CD4-positive, alpha-beta memory T cell (primary cell): ENCODE data around the gene ANKS3. TPM values are rescaled to one million over a fixed set of nuclear protein-coding genes. Genes with fewer than 3 reads are reported as not detected.
"Not testable (repeated sequence)": the region's sequence is repeated elsewhere in the genome, so short reads cannot be mapped to it uniquely, and the experiment has no call there.

Experiments used
- CTCF ChIA-PET: fragments of 350-600 bp; sonication (Branson Sonifier 250); formaldehyde crosslinking; loops from one replicate; lab custom pipeline; 2021; ENCODE audit warnings: inconsistent platforms; ENCODE audit not compliant: partially characterized antibody; lab: Charles Lee
- POLR2A ChIA-PET: fragments of 350-600 bp; sonication (Branson Sonifier 250); formaldehyde crosslinking; loops from one replicate; lab custom pipeline; 2021; ENCODE audit not compliant: partially characterized antibody; lab: Charles Lee
- DNase-seq, 5 donors: peaks; one replicate each; pipeline versions ENCODE4 v3.0.0 to v3.0.0-alpha.2; 2020 to 2022; ENCODE audit warnings: mixed read lengths in 1 of 5
- H3K27ac ChIP-seq: one replicate; pipeline ENCODE4 v1.7.0; 2013; ENCODE audit warnings: low read depth, low read length
- H3K27me3 ChIP-seq: 2 replicates; pipeline ENCODE4 v1.7.0; 2013; ENCODE audit warnings: mild to moderate bottlenecking, low read length, moderate library complexity; ENCODE audit not compliant: insufficient read depth
- H3K36me3 ChIP-seq: 2 replicates; pipeline ENCODE4 v1.7.0; 2013; ENCODE audit warnings: mild to moderate bottlenecking, low read length, moderate library complexity; ENCODE audit not compliant: insufficient read depth
- H3K4me1 ChIP-seq: 2 replicates; pipeline ENCODE4 v1.7.0; 2013; ENCODE audit warnings: mild to moderate bottlenecking, low read length, moderate library complexity; ENCODE audit not compliant: insufficient read depth
- H3K4me3 ChIP-seq, 2 donors: one replicate each; pipeline ENCODE4 v1.7.0; 2013; ENCODE audit warnings: low read length in 2 of 2, mild to moderate bottlenecking in 1 of 2
- H3K9me3 ChIP-seq, 2 donors: one replicate each; pipeline ENCODE4 v1.7.0; 2013; ENCODE audit warnings: low read length in 2 of 2, control low read depth in 1 of 2; ENCODE audit not compliant: control insufficient read depth in 1 of 2
- H3K27ac Mint-ChIP-seq, 7 donors: one replicate each; pipeline ENCODE4 v1.8.0; 2020 to 2021; ENCODE audit warnings: mixed read lengths in 7 of 7, mild to moderate bottlenecking in 6 of 7, inconsistent platforms in 3 of 7, moderate library complexity in 3 of 7
- H3K27me3 Mint-ChIP-seq, 2 donors: one replicate each; pipeline ENCODE4 v1.8.0; 2020 to 2021; ENCODE audit warnings: mixed read lengths in 2 of 2
- H3K36me3 Mint-ChIP-seq, 2 donors: one replicate each; pipeline ENCODE4 v1.8.0; 2020 to 2021; ENCODE audit warnings: mixed read lengths in 2 of 2, inconsistent platforms in 1 of 2, mild to moderate bottlenecking in 1 of 2
- H3K4me1 Mint-ChIP-seq, 4 donors: one replicate each; pipeline ENCODE4 v1.8.0; 2020 to 2021; ENCODE audit warnings: mixed read lengths in 4 of 4, mild to moderate bottlenecking in 1 of 4
- H3K4me3 Mint-ChIP-seq, 8 donors: one replicate each; pipeline ENCODE4 v1.8.0; 2020 to 2021; ENCODE audit warnings: mixed read lengths in 8 of 8, mild to moderate bottlenecking in 7 of 8, moderate library complexity in 6 of 8, inconsistent platforms in 3 of 8
- H3K9me3 Mint-ChIP-seq, 8 donors: one replicate each; pipeline ENCODE4 v1.8.0; 2020 to 2021; ENCODE audit warnings: mixed read lengths in 8 of 8, mild to moderate bottlenecking in 5 of 8, inconsistent platforms in 3 of 8, moderate library complexity in 1 of 8
- intact Hi-C: fragments of 100-400 bp; cut with micrococcal nuclease; formaldehyde crosslinking; loops from one replicate; pipeline ENCODE4 v1.15.1; 2023
- polyA plus RNA-seq, 2 donors: library from polyadenylated mRNA; unstranded; fragments of 300-500 nt; fragmentation: Illumina TruSeq; gene quantifications; one replicate each; pipeline ENCODE4 v1.2.3, GENCODE V29; 2021
- total RNA-seq, 2 experiments: library from RNA; stranded (reverse); gene quantifications; one replicate each; pipeline ENCODE4 v1.2.3, GENCODE V29; 2021

Gene ANKS3
- total and polyA plus RNA-seq, 4 experiments from 2014 or later: 0.91 to 33.9 (median 17.1) TPM

- intact Hi-C loops, H3K27ac ChIP-seq, H3K9me3 Mint-ChIP-seq, H3K36me3 ChIP-seq, H3K4me3 ChIP-seq, H3K27me3 ChIP-seq, CTCF ChIA-PET, H3K4me3 Mint-ChIP-seq, H3K27me3 Mint-ChIP-seq, H3K36me3 Mint-ChIP-seq, H3K9me3 ChIP-seq, DNase-seq: not testable (repeated sequence)
- peaks cover 12% of the 10 kb centered on the region for H3K4me1 ChIP-seq
- POLR2A ChIA-PET: interaction anchor here (0.7 kb wide), 1 partner anchor 12 kb away, joined by 3 read pairs; no protein-coding TSS in a partner anchor
- peak overlapping the region in 1 of 7 donors; percentile 1 for H3K27ac Mint-ChIP-seq
- H3K4me1 Mint-ChIP-seq: peaks cover 3 to 26% (median 15%) of the 10 kb centered on the region in 4 donors
These were observed 4.3 kb upstream of the ANKS3 start for GRCh38 chr16:4738370-4738769.

GRCh38 chr16:4737545-4737944, 3.5 kb upstream of the ANKS3 start:
- no peak for DNase-seq
- H3K27ac Mint-ChIP-seq: no peak overlapping the region
- no peaks in the 10 kb centered on the region for H3K27me3 ChIP-seq
- peaks cover 8 to 25% (median 17%) of the 10 kb centered on the region in 4 donors for H3K4me1 Mint-ChIP-seq
- no peak overlapping the region for H3K27ac ChIP-seq
- peaks cover 0 to 9% of the 10 kb centered on the region in 2 donors for H3K36me3 Mint-ChIP-seq
- H3K4me1 ChIP-seq: peaks cover 15% of the 10 kb centered on the region
- no peaks in the 10 kb centered on the region for H3K36me3 ChIP-seq
- intact Hi-C loops: no loop called here
- ChIA-PET POLR2A (interaction anchor here (0.7 kb wide), 1 partner anchor 13 kb away, joined by 3 read pairs; no protein-coding TSS in a partner anchor), CTCF (no interaction called here)
- H3K27me3 Mint-ChIP-seq: no peaks in the 10 kb centered on the region
- H3K4me3 ChIP-seq: no peak overlapping the region
- no peaks in the 10 kb centered on the region for H3K9me3 ChIP-seq
- no peak overlapping the region for H3K4me3 Mint-ChIP-seq
- H3K9me3 Mint-ChIP-seq: no peaks in the 10 kb centered on the region

DNA sequence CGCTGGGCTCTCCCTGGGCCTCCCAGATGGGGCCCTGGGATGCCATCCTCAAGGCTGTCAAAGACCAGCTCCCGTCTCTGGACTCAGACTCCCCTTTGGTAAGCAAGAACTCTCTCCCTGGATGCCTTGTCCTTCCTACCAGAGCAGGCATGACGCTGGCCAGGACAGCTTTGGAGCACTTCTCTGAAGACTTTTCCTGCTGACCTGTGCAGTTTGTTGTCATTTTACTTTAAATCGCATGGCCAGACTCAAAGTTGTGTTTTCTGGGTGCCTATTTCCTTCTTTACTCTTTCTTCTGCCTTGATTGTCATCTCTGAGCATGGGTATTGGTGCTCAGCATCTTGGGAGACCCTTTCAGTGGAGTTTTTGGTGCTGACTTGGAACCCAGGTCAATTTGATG, 2.5 kb upstream of the ANKS3 start:
- no peaks in the 10 kb centered on the region for H3K36me3 ChIP-seq
- Mint-ChIP-seq H3K36me3 (peaks cover 0 to 9% of the 10 kb centered on the region in 2 donors), H3K27me3 (no peaks in the 10 kb centered on the region), H3K9me3 (no peaks in the 10 kb centered on the region), H3K4me1 (peaks cover 9 to 26% (median 18%) of the 10 kb centered on the region in 4 donors), H3K4me3 (peak overlapping the region in 3 of 8 donors; percentile 25 to 52 (median 33)), H3K27ac (peak overlapping the region in 2 of 7 donors; percentile 13 to 26)
- no peaks in the 10 kb centered on the region for H3K9me3 ChIP-seq
- CTCF ChIA-PET: no interaction called here
- POLR2A ChIA-PET: interaction anchor here (1.0 kb wide), 1 partner anchor 11 kb away, joined by 3 read pairs; no protein-coding TSS in a partner anchor
- intact Hi-C loops: no loop called here
- no peak overlapping the region for H3K4me3 ChIP-seq
- no peak overlapping the region for H3K27ac ChIP-seq
- peaks cover 15% of the 10 kb centered on the region for H3K4me1 ChIP-seq
- no peaks in the 10 kb centered on the region for H3K27me3 ChIP-seq
- no peak for DNase-seq

DNA sequence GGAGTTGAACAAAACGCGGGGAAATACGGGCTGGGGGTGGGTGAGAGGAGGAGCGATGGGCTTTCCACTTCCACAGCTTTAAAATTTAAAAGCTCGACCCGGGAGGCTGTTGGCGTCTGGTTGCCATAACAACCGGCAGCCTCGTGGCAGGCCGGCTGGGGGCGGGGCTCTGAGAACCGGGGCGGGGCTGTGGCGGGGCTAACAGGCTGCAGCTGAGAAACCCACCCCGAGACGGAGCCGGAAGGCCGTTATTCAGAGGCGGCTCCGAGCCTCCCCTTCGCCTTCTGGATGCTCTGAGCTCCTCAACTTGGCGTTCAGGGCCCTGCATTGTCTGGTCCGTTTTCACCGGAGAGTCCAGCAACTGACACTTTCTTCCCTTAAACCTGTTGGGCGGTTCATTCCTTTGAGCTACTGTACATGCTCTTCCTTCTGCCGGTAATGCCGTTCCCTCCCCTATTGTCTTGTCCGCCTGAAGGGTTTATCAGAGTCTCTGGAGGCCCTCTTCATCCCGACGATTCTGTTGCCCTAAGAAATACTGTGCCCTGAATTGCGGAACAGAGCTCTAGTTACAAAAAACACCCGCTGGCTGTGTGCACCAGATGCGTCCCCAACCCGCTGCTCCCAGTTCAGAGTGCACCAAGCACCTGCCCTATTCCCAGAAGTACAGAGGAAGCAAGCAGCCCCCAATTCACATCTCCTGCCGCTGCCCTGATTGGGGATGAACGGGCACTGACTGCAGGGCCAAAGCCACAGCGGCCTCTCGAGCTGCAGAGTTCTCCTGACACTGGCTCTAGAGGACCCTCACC, 862 bp upstream of the ANKS3 start:
- Histone ChIP-seq H3K4me3 (peak overlapping the region; percentile 88 to 99), H3K27me3 (no peaks in the 10 kb centered on the region), H3K9me3 (no peaks in the 10 kb centered on the region), H3K4me1 (peaks cover 15% of the 10 kb centered on the region), H3K27ac (peak overlapping the region; percentile 76), H3K36me3 (no peaks in the 10 kb centered on the region)
- no peaks in the 10 kb centered on the region for H3K9me3 Mint-ChIP-seq
- ChIA-PET CTCF (interaction anchor here (0.7 to 2.7 kb wide), 10 partner anchors 24 to 357 kb away, joined by 3 to 17 read pairs (median 3); partner anchors contain the start of genes MGRN1 and ROGDI), POLR2A (interaction anchor here (0.8 to 2.9 kb wide), 24 partner anchors 10 to 363 kb away, joined by 3 to 72 read pairs (median 7); partner anchors contain the start of genes EEF2KMT, GLYR1, NAGPA and NUDT16L1)
- peak overlapping the region; percentile 91 to 94 (median 92) for H3K4me3 Mint-ChIP-seq
- peaks cover 0 to 15% of the 10 kb centered on the region in 2 donors for H3K36me3 Mint-ChIP-seq
- peak; percentile 89 to 95 (median 90) for DNase-seq
- H3K27ac Mint-ChIP-seq: peak overlapping the region; percentile 90 to 96 (median 93)
- H3K4me1 Mint-ChIP-seq: peaks cover 11 to 30% (median 21%) of the 10 kb centered on the region in 4 donors
- intact Hi-C loops: loop anchor here (1.0 to 2.0 kb wide), 8 partner anchors 32 to 298 kb away; partner anchors contain the start of genes GLYR1, MGRN1, NAGPA and NUDT16L1
- no peaks in the 10 kb centered on the region for H3K27me3 Mint-ChIP-seq

DNA sequence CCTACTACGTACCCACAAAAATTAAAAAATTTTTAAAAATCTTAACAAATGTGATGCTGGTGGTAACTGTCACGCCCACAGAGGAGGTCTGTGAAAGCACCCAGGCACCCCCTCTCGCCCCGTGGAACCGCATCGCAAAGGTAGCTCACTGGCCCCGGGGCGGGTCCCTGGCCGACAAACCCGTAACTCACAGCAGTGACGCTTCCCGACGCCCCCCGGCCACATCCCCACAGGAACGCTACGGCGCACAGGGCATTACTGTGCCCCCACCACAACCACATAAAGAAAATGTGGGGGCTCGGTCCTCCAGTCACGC, 366 bp downstream of the ANKS3 start:
- peaks cover 11 to 30% (median 21%) of the 10 kb centered on the region in 4 donors for H3K4me1 Mint-ChIP-seq
- DNase-seq: peak in 1 of 5 donors; percentile 62
- no peaks in the 10 kb centered on the region for H3K9me3 Mint-ChIP-seq
- H3K9me3 ChIP-seq: no peaks in the 10 kb centered on the region
- peaks cover 4% of the 10 kb centered on the region for H3K36me3 ChIP-seq
- POLR2A ChIA-PET: interaction anchor here (0.8 to 2.9 kb wide), 22 partner anchors 9 to 460 kb away, joined by 3 to 72 read pairs (median 7); partner anchors contain the start of genes GLYR1, NAGPA, NUDT16L1 and ROGDI
- H3K27ac Mint-ChIP-seq: peak overlapping the region; percentile 10 to 93 (median 69)
- H3K27me3 ChIP-seq: no peaks in the 10 kb centered on the region
- H3K4me3 ChIP-seq: peak overlapping the region; percentile 88 to 99
- H3K36me3 Mint-ChIP-seq: peaks cover 4 to 22% of the 10 kb centered on the region in 2 donors
- H3K4me3 Mint-ChIP-seq: peak overlapping the region; percentile 85 to 92 (median 90)
- CTCF ChIA-PET: interaction anchor here (1.2 to 2.7 kb wide), 4 partner anchors 81 to 118 kb away, joined by 3 to 17 read pairs (median 5); partner anchors contain the start of gene MGRN1
- no peaks in the 10 kb centered on the region for H3K27me3 Mint-ChIP-seq
- H3K4me1 ChIP-seq: peaks cover 15% of the 10 kb centered on the region
- intact Hi-C loops: loop anchor here (1.0 to 2.0 kb wide), 8 partner anchors 34 to 300 kb away; partner anchors contain the start of genes GLYR1, MGRN1, NAGPA and NUDT16L1
- peak overlapping the region; percentile 76 for H3K27ac ChIP-seq

- Histone ChIP-seq H3K27ac (peak overlapping the region; percentile 76), H3K4me1 (peaks cover 15% of the 10 kb centered on the region), H3K9me3 (no peaks in the 10 kb centered on the region), H3K36me3 (peaks cover 9% of the 10 kb centered on the region), H3K4me3 (peak overlapping the region; percentile 88 to 99), H3K27me3 (no peaks in the 10 kb centered on the region)
- peak overlapping the region in 6 of 7 donors; percentile 48 to 93 (median 76) for H3K27ac Mint-ChIP-seq
- DNase-seq: no peak
- intact Hi-C loops: no loop called here
- H3K4me1 Mint-ChIP-seq: peaks cover 11 to 30% (median 21%) of the 10 kb centered on the region in 4 donors
- no peaks in the 10 kb centered on the region for H3K27me3 Mint-ChIP-seq
- ChIA-PET POLR2A (interaction anchor here (1.0 to 2.9 kb wide), 11 partner anchors 8 to 460 kb away, joined by 3 to 72 read pairs (median 12); partner anchors contain the start of genes GLYR1, NUDT16L1, ROGDI and UBN1), CTCF (interaction anchor here (1.2 to 2.7 kb wide), 3 partner anchors 82 to 117 kb away, joined by 3 to 17 read pairs (median 7); partner anchors contain the start of gene MGRN1)
- H3K4me3 Mint-ChIP-seq: peak overlapping the region; percentile 85 to 92 (median 90)
- H3K9me3 Mint-ChIP-seq: no peaks in the 10 kb centered on the region
- H3K36me3 Mint-ChIP-seq: peaks cover 5 to 25% of the 10 kb centered on the region in 2 donors
These were observed 794 bp downstream of the ANKS3 start for GRCh38 chr16:4733211-4733742.
